GM23248 (cell line): ENCODE results near the gene SHISA8. TPM values are rescaled to one million over a fixed set of nuclear protein-coding genes. Genes with fewer than 3 reads are reported as not detected.

Source experiments
- DNase-seq: peaks from one replicate; pipeline ENCODE4 v3.0.0-alpha.2; 2015
- H2AFZ ChIP-seq: fragments of 200-600 bp; sonication (generic); 2 replicates; pipeline ENCODE4 v1.6.1; 2016; ENCODE audit warnings: antibody characterized with exemption
- H3F3A ChIP-seq: fragments of 200-600 bp; sonication (generic); 2 replicates; pipeline ENCODE4 v1.6.1; 2016; ENCODE audit warnings: mild to moderate bottlenecking, antibody characterized with exemption, mixed run types; ENCODE audit not compliant: insufficient read depth
- H3K27ac ChIP-seq: fragments of 200-600 bp; sonication (generic); 2 replicates; pipeline ENCODE4 v1.5.1; 2016; ENCODE audit warnings: mild to moderate bottlenecking
- H3K27me3 ChIP-seq: fragments of 200-600 bp; sonication (generic); replicated peaks from 2 replicates; pipeline ENCODE4 v1.6.1; 2016; ENCODE audit warnings: mild to moderate bottlenecking; ENCODE audit not compliant: insufficient read depth
- H3K36me3 ChIP-seq: fragments of 200-600 bp; sonication (generic); 2 replicates; pipeline ENCODE4 v1.6.1; 2016; ENCODE audit warnings: low read depth, mild to moderate bottlenecking
- H3K4me1 ChIP-seq: fragments of 200-600 bp; sonication (generic); 2 replicates; pipeline ENCODE4 v1.6.1; 2016; ENCODE audit warnings: mild to moderate bottlenecking; ENCODE audit not compliant: insufficient read depth
- H3K4me2 ChIP-seq: fragments of 200-600 bp; sonication (generic); one replicate; pipeline ENCODE4 v1.6.1; 2016; ENCODE audit warnings: mild to moderate bottlenecking; ENCODE audit not compliant: unreplicated experiment
- H3K4me3 ChIP-seq: fragments of 200-600 bp; sonication (generic); 2 replicates; pipeline ENCODE4 v1.5.1; 2016; ENCODE audit warnings: mild to moderate bottlenecking
- H3K79me2 ChIP-seq: fragments of 200-600 bp; sonication (generic); 2 replicates; pipeline ENCODE4 v1.6.1; 2016; ENCODE audit warnings: mild to moderate bottlenecking; ENCODE audit not compliant: insufficient read depth
- H3K9ac ChIP-seq: fragments of 200-600 bp; sonication (generic); 2 replicates; pipeline ENCODE4 v1.6.1; 2016; ENCODE audit warnings: mild to moderate bottlenecking
- H3K9me2 ChIP-seq: fragments of 200-600 bp; sonication (generic); 2 replicates; pipeline ENCODE4 v1.6.1; 2016; ENCODE audit warnings: mixed run types, mild to moderate bottlenecking, moderate library complexity; ENCODE audit not compliant: insufficient read depth
- H3K9me3 ChIP-seq: fragments of 200-600 bp; sonication (generic); one replicate; pipeline ENCODE4 v1.6.1; 2017; ENCODE audit warnings: low read depth
- H4K20me1 ChIP-seq: fragments of 200-600 bp; sonication (generic); 2 replicates; pipeline ENCODE4 v1.6.0; 2016; ENCODE audit not compliant: insufficient read depth
- EZH2 ChIP-seq: fragments of 200-600 bp; sonication (generic); IDR thresholded peaks from 2 replicates; pipeline ENCODE4 v1.6.1; 2018; ENCODE audit warnings: antibody characterized with exemption, mild to moderate bottlenecking; ENCODE audit not compliant: insufficient read depth, poor library complexity, severe bottlenecking
- EZH2phosphoT487 ChIP-seq: fragments of 200-600 bp; sonication (generic); IDR thresholded peaks from 2 replicates; pipeline ENCODE4 v1.6.1; 2018; ENCODE audit warnings: antibody characterized with exemption, moderate library complexity, mild to moderate bottlenecking, low read depth; ENCODE audit not compliant: insufficient read depth
- WGBS, 2 experiments: methylation state at CpG; one replicate each; pipeline ENCODE4 v1.1.6; 2015 to 2017; ENCODE audit warnings: low lambda C conversion rate in 2 of 2, low coverage in 1 of 2; ENCODE audit errors: missing lambda C conversion rate in 2 of 2; 5-methylcytosine and 5-hydroxymethylcytosine counted together
- in situ Hi-C: fragments of 300-500 bp; cut with MboI; formaldehyde crosslinking; loops from 2 replicates; pipeline ENCODE4 v1.15.0; 2020
- polyA plus RNA-seq: library from polyadenylated mRNA; unstranded; fragments of >200 nt; fragmentation: Nextera tagmentation; extraction: Ambion mirVana; gene quantifications from 2 replicates; pipeline ENCODE4 v1.2.1, GENCODE V29; 2016
- total RNA-seq: library from RNA; depleted of rRNA; stranded (reverse); fragments of >200 nt; shearing (Covaris generic); gene quantifications from 2 replicates; pipeline ENCODE4 v1.2.3, GENCODE V29; 2014

The SHISA8 gene
- total and polyA plus RNA-seq, 2 experiments from 2014 or later = not detected

- TF ChIP-seq EZH2phosphoT487 = no peak
- TF ChIP-seq EZH2 = no peak
- no peak overlapping the region for H3K4me3 ChIP-seq
- H3K9me2 ChIP-seq = no peaks in the 10 kb centered on the region
- no peak overlapping the region for H3K4me2 ChIP-seq
- H3K79me2 ChIP-seq = peaks cover 10% of the 10 kb centered on the region; the same call in 1 of the 2 replicates
- H3K27ac ChIP-seq = no peak overlapping the region
- no peaks in the 10 kb centered on the region for H3K9me3 ChIP-seq
- no peak for DNase-seq
- H3K9ac ChIP-seq = no peak overlapping the region
- 94 to 95% methylated on average over 2 of the region's 2 CpGs for WGBS, 2 experiments
- no peaks in the 10 kb centered on the region for H3F3A ChIP-seq
- H4K20me1 ChIP-seq = no peaks in the 10 kb centered on the region
- H3K4me1 ChIP-seq = peaks cover 7% of the 10 kb centered on the region
- no peak overlapping the region for H2AFZ ChIP-seq
- H3K36me3 ChIP-seq = no peaks in the 10 kb centered on the region
- in situ Hi-C loops = loop anchor here (10.0 kb wide), 1 partner anchor 253 kb away; the partner anchor contains the start of gene MEI1
- H3K27me3 ChIP-seq = no peaks in the 10 kb centered on the region
Measured at GRCh38 chr22:41948142-41948541, 33.3 kb upstream of the SHISA8 start.

- WGBS, 2 experiments = 63 to 68% methylated on average over 18 to 21 of the region's 21 CpGs
- no peaks in the 10 kb centered on the region for H3F3A ChIP-seq
- peak overlapping the region; percentile 81 for H3K4me3 ChIP-seq
- no peaks in the 10 kb centered on the region for H3K36me3 ChIP-seq
- H3K27ac ChIP-seq = no peak overlapping the region
- no peak for DNase-seq
- peaks cover 10% of the 10 kb centered on the region; the same call in 1 of the 2 replicates for H3K79me2 ChIP-seq
- H3K9ac ChIP-seq = peak overlapping the region; percentile 76
- peaks cover 7% of the 10 kb centered on the region for H3K4me1 ChIP-seq
- H3K9me3 ChIP-seq = no peaks in the 10 kb centered on the region
- H3K4me2 ChIP-seq = peak overlapping the region; percentile 96
- H4K20me1 ChIP-seq = no peaks in the 10 kb centered on the region
- H3K9me2 ChIP-seq = no peaks in the 10 kb centered on the region
- H3K27me3 ChIP-seq = no peaks in the 10 kb centered on the region
- TF ChIP-seq EZH2phosphoT487 (no peak), EZH2 (no peak)
- H2AFZ ChIP-seq = peak overlapping the region; percentile 91
- in situ Hi-C loops = loop anchor here (10.0 kb wide), 1 partner anchor 253 kb away; the partner anchor contains the start of gene MEI1
Measured at GRCh38 chr22:41947424-41948080, 32.7 kb upstream of the SHISA8 start.

- peaks cover 3% of the 10 kb centered on the region for H3F3A ChIP-seq
- peak within 1 kb of the TSS; percentile 76 for H3K9ac ChIP-seq
- H2AFZ ChIP-seq = peak within 1 kb of the TSS; percentile 91
- H3K4me1 ChIP-seq = peaks cover 7% of the 10 kb centered on the region
- H3K9me3 ChIP-seq = no peaks in the 10 kb centered on the region
- H3K9me2 ChIP-seq = no peaks in the 10 kb centered on the region
- H3K79me2 ChIP-seq = peaks cover 10% of the 10 kb centered on the region; the same call in 1 of the 2 replicates
- no peaks in the 10 kb centered on the region for H3K36me3 ChIP-seq
- H3K27me3 ChIP-seq = no peaks in the 10 kb centered on the region
- H3K4me2 ChIP-seq = peak within 1 kb of the TSS; percentile 96
- DNase-seq = peak; percentile 97
- no peaks in the 10 kb centered on the region for H4K20me1 ChIP-seq
- 0 out of 2 replicates have a peak within 1 kb of the TSS, but pooled peaks have one; percentile 6 for H3K27ac ChIP-seq
- H3K4me3 ChIP-seq = peak within 1 kb of the TSS; percentile 81
- in situ Hi-C loops = loop anchor here (10.0 kb wide), 1 partner anchor 252 kb away; the partner anchor contains the start of gene MEI1
- TF ChIP-seq EZH2 (no peak), EZH2phosphoT487 (no peak)
- 1 to 2% methylated on average over 46 to 51 of the region's 56 CpGs for WGBS, 2 experiments
Measured at GRCh38 chr22:41946629-41947423, 32.0 kb upstream of the SHISA8 start, which contains the start of gene CENPM. TSS of gene CENPM (minus strand) at chr22:41947152. CDS start at chr22:41947076, 76 bp downstream.

GRCh38 chr22:41943661-41944209 is 28.9 kb upstream of the SHISA8 start:
- Histone ChIP-seq H3K9ac (no peak overlapping the region), H3K4me1 (peaks cover 11% of the 10 kb centered on the region), H3F3A (peaks cover 23% of the 10 kb centered on the region), H3K36me3 (no peaks in the 10 kb centered on the region), H4K20me1 (no peaks in the 10 kb centered on the region), H3K4me2 (no peak overlapping the region), H3K9me3 (no peaks in the 10 kb centered on the region), H3K27me3 (no peaks in the 10 kb centered on the region), H3K4me3 (no peak overlapping the region), H3K9me2 (no peaks in the 10 kb centered on the region), H3K79me2 (peaks cover 10% of the 10 kb centered on the region; the same call in 1 of the 2 replicates), H3K27ac (no peak overlapping the region), H2AFZ (no peak overlapping the region)
- in situ Hi-C loops = loop anchor here (10.0 kb wide), 1 partner anchor 249 kb away; the partner anchor contains the start of gene MEI1
- no peak for TF ChIP-seq EZH2phosphoT487
- no peak for TF ChIP-seq EZH2
- peak; percentile 69 for DNase-seq
- WGBS, 2 experiments = 76 to 78% methylated on average over 9 of the region's 9 CpGs
